GM19328 (cell line): ENCODE measurements around the gene MIGA2.

Experiments
- ATAC-seq: cut with Tn5 transposase; IDR thresholded peaks from one replicate; pipeline ENCODE4 v1.9.1; 2021; ENCODE audit warnings: mild to moderate bottlenecking, moderate library complexity; ENCODE audit not compliant: unreplicated experiment

MIGA2 gene

GRCh38 chr9:129113645-129114304, 77.3 kb downstream of the MIGA2 start:
- no peak for ATAC-seq

GRCh38 chr9:129118799-129119198, 82.4 kb downstream of the MIGA2 start:
- ATAC-seq, result no peak

GRCh38 chr9:129121483-129121882, 85.1 kb downstream of the MIGA2 start:
- no peak for ATAC-seq
